ENCODE results near the gene SRGAP3.

SRGAP3 gene

GRCh38 chr3:9238721-9239295 lies 10.6 kb downstream of the SRGAP3 start:
- no peak for TF ChIP-seq CTCF (IDR thresholded peaks at IDR 0.05; ENCODE audit: borderline replicate concordance, control extremely low read depth, extremely low read depth, insufficient read depth, missing control alignments)
- in situ Hi-C loops (cut with MboI; ENCODE audit: low sequenced_read_pairs, unreplicated experiment), result no loop called here
- no peak for DNase-seq (ENCODE audit: low spot score)

DNA sequence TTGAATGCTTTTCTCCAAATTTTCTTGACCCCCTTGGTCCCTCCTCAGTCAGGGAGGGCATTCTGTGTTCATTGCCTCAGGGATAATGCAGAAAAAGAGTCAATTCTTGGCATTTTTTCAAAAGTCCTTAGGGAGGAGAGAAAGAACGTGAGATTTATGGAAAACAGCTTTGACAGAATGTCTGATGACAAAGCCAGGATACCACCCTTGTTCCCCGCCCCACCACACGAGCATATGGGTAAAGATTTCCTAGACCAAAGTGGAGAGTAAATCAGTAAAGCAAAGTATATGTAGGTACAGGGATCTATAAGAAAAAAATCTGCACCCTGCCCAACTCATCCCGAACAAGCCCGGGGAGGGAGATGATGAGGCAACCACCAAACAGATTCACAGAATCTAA lies 11.2 kb downstream of the SRGAP3 start:
- DNase-seq (ENCODE audit: low spot score), result no peak
- no peak for TF ChIP-seq CTCF (IDR thresholded peaks at IDR 0.05; ENCODE audit: borderline replicate concordance, control extremely low read depth, extremely low read depth, insufficient read depth, missing control alignments)

GRCh38 chr3:9233814-9234600 lies 15.4 kb downstream of the SRGAP3 start:
- in situ Hi-C loops (cut with MboI; ENCODE audit: low sequenced_read_pairs, unreplicated experiment), result no loop called here
- DNase-seq (ENCODE audit: low spot score), result no peak
- TF ChIP-seq CTCF (IDR thresholded peaks at IDR 0.05; ENCODE audit: borderline replicate concordance, control extremely low read depth, extremely low read depth, insufficient read depth, missing control alignments), result no peak

More for the DNA sequence above, 11.2 kb downstream of the SRGAP3 start:
- in situ Hi-C loops (cut with MboI; ENCODE audit: low sequenced_read_pairs, unreplicated experiment), result no loop called here

- DNase-seq (ENCODE audit: low spot score), result no peak
- in situ Hi-C loops (cut with MboI; ENCODE audit: low sequenced_read_pairs, unreplicated experiment), result no loop called here
- no peak for TF ChIP-seq CTCF (IDR thresholded peaks at IDR 0.05; ENCODE audit: borderline replicate concordance, control extremely low read depth, extremely low read depth, insufficient read depth, missing control alignments)
Observed at GRCh38 chr3:9233101-9233500, 16.3 kb downstream of the SRGAP3 start.

DNA sequence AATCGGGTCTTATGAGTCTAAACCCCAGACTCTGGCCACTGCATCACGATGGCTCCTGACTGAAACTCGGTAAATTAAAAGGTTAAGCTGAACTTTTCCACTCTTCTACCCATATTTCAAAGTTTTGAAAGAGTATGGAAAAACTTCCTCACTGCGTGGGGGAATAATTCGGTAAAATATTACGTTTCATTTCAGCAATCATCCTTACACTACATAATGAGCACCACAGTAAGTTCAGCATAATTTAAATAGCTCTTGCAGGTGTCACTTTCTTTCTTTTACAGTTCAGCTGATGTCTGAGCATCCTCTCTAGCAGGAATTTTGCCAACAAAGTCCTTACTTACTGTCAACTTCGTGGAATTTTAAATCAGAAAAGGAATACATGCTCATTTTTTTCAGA lies 17.5 kb downstream of the SRGAP3 start:
- in situ Hi-C loops (cut with MboI; ENCODE audit: low sequenced_read_pairs, unreplicated experiment), result no loop called here
- no peak for TF ChIP-seq CTCF (IDR thresholded peaks at IDR 0.05; ENCODE audit: borderline replicate concordance, control extremely low read depth, extremely low read depth, insufficient read depth, missing control alignments)
- DNase-seq (ENCODE audit: low spot score), result no peak

DNA sequence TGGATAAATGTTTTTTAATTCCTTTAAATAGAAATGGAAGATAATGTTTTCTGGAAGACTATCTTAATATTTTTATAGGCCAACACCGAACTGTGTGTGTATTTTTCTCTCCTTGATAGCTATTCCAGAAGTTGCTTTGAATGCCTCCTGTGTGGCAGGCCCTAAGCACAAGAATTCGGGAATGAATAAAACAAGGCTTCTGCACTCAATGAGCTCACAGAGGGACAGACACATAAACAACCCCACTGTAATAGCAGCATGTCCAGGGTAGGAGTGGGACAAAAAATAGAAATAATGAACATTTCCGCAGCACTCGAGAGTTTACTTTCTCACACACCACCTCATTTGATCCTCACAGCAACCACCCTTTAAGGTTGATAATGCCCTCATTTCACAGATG lies 18.0 kb downstream of the SRGAP3 start:
- in situ Hi-C loops (cut with MboI; ENCODE audit: low sequenced_read_pairs, unreplicated experiment), result no loop called here
- TF ChIP-seq CTCF (IDR thresholded peaks at IDR 0.05; ENCODE audit: borderline replicate concordance, control extremely low read depth, extremely low read depth, insufficient read depth, missing control alignments), result no peak
- no peak for DNase-seq (ENCODE audit: low spot score)

Data from GM13976 (cell line).